AG10803 (cell line): ENCODE results near the gene GALNT1.
A peak's percentile ranks its signal among the peaks of the same experiment; 100 is the strongest.

Source experiments
- DNase-seq: peaks from one replicate; pipeline ENCODE4 v3.0.0; 2010; ENCODE audit warnings: low read depth
- H3K4me3 ChIP-seq: 2 replicates; pipeline ENCODE4 v1.5.1; 2011; ENCODE audit warnings: mild to moderate bottlenecking, low read length, control low read depth
- TF ChIP-seq, protein P1 (sequence below): conservative IDR thresholded peaks from 2 replicates; pipeline ENCODE4 v1.5.1; 2011; ENCODE audit warnings: mild to moderate bottlenecking, low read length, control low read depth, inconsistent platforms

Gene GALNT1

DNA sequence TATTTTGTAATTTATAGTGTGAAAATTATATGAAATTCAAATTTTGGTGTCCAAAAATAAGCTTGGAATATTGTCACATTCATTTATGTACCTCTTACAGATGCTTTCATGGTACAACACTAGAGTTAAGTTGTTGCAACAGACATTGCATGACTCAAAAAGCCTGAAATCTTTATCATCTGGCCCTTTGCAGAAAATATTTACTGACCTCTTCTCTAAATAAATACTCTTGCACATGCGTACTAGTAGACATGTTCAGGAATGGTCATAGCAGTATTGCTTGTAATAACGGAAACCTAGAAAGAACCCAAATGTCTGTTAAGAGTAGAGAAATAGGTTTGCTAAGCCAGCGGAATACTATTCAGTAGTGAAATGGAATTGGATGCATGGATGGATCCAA lies 60.4 kb downstream of the GALNT1 start:
- no peak for DNase-seq
- TF ChIP-seq, protein P1, sequence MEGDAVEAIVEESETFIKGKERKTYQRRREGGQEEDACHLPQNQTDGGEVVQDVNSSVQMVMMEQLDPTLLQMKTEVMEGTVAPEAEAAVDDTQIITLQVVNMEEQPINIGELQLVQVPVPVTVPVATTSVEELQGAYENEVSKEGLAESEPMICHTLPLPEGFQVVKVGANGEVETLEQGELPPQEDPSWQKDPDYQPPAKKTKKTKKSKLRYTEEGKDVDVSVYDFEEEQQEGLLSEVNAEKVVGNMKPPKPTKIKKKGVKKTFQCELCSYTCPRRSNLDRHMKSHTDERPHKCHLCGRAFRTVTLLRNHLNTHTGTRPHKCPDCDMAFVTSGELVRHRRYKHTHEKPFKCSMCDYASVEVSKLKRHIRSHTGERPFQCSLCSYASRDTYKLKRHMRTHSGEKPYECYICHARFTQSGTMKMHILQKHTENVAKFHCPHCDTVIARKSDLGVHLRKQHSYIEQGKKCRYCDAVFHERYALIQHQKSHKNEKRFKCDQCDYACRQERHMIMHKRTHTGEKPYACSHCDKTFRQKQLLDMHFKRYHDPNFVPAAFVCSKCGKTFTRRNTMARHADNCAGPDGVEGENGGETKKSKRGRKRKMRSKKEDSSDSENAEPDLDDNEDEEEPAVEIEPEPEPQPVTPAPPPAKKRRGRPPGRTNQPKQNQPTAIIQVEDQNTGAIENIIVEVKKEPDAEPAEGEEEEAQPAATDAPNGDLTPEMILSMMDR, result no peak
- no peak overlapping the region for H3K4me3 ChIP-seq

DNA sequence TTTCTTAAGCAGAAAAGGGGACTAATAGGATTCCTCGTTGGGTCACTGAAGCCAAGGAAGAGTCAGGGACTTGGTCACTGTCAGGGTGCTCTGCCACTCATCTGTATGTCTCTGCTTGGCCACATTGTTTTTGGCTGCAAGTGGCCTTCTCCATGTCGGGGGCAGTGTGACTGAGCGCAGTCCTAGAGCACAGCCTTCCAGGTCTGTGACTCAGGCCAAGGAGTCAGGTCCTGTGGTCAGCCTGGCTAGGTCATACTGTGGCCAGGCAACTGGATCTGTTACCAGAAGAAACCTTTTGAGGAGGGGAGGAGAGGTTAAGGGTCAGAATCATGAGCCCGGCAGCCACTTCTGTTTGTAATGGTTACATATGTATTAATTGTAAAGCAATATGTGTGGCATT lies 61.3 kb downstream of the GALNT1 start:
- no peak overlapping the region for H3K4me3 ChIP-seq
- TF ChIP-seq, protein P1, result no peak
- no peak for DNase-seq

DNA sequence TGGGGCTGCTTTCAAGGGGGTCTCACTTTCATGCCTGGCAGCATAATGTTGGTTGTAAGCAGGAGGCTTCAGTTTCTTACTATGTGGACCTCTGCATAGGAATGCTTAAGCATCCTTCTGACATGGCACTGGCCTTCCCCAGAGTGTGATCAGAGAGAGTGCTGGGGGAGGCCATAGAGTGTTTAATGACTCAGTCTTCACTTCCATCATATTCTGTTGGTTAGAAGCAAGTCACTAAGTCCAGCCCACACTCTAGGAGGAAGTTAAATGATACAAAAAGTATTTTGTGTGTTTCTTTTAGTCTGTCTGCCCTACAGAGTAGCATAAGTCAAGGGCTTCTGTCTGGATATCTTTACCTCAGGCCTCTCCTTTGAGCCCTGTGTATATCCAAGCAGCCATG lies 64.9 kb downstream of the GALNT1 start:
- no peak for DNase-seq
- H3K4me3 ChIP-seq, result no peak overlapping the region
- TF ChIP-seq, protein P1, result no peak

DNA sequence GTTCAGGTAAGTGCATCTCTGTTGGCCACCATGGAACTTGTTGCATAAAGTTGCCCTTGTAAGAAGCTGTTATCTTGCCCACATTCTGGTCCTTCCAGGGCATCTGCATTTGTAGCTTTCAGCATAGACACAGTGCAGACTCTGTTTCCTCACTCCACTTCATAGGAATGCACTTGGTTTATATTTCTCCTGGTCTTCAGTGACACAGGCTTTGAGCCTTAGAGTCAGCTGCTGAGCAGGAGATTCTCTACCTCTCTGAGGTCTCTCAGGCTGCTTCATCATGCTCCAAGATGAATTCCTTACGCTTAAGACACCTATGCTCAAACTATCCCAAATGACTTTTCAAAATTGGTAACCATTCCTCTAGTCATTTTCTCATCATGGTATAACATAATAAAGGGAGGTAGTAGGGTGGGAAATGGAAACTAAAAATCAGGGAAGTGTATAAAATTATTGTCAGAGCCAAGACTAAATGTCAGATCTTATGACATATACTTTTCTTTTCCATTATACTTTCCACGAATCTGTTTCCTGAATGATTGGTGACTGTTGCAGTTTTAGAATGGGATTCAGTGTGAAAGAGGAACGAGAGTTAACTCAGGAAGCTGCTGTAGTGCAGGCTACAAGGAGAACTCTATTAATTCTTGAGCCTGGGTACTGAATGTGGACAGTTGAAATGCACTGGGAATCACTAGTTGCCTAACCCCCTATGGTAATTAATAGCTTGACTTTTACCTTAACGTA lies 72.0 kb downstream of the GALNT1 start:
- TF ChIP-seq, protein P1, result no peak
- DNase-seq, result no peak
- no peak overlapping the region for H3K4me3 ChIP-seq

DNA sequence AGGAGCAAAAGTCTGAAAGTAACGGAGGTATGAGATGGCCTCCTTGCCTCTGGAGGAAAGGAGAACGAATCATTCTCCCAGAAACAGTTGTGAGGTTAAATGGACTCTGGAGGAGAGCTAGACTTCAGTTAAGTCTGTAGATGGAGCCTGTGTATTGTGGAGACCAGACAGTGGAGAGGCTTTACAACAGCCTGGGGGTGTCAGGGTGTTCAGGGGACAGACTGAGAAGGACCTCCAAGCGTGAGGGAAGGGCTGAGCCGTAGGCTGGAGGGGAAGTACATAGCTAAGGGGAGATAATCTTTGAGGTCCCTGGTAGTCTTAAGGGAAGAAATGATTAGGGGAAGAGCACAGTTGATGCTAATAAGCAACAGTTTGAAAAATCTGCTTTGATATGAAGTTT lies 76.6 kb downstream of the GALNT1 start:
- H3K4me3 ChIP-seq, result no peak overlapping the region
- TF ChIP-seq, protein P1, result no peak
- no peak for DNase-seq

DNA sequence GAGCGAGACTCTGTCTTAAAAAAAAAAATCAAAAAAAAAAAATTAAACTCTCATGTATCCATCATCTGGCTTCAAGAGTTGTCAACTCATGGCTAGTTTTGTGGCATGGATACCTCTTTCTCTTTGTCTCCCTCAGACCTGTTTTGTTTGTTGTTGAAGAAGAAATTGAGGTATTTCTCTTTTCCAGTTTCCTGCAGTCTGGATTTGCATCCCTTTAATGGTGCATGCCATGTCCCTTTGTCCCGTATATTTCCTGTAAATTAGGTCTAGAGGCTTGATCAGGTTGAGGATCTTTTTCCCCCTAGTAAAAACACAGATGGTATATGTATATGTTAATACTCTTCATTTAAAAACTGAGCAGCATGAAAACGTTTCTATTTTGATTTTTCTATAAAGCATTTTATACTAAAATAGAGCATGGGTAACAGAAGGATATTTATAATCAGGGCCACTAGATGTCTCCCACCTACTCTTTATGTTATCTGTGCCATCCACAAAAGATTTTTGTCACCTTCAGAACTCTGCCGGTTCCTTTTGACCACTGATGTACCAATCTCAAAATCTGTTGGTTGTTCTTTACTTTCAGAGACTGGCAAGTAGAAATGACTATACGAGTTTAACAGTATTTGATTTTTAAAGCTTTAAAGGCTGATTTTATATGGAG lies 80.1 kb downstream of the GALNT1 start:
- TF ChIP-seq, protein P1, result peak; percentile 24
- DNase-seq, result no peak

More for the DNA sequence above, 80.1 kb downstream of the GALNT1 start:
- H3K4me3 ChIP-seq, result no peak overlapping the region
